KG1 (cell line): Measurements from ENCODE around the gene MMP21.

Source experiments
- DNase-seq: peaks from one replicate; lab custom pipeline; 2025; lab: John Stamatoyannopoulos, UW

MMP21 gene

GRCh38 chr10:125792342-125793300 lies 17.0 kb upstream of the MMP21 start:
- DNase-seq: no peak

- DNase-seq: no peak
Measured at GRCh38 chr10:125788156-125789034, 12.8 kb upstream of the MMP21 start.

- no peak for DNase-seq
Measured at GRCh38 chr10:125785791-125786190, 10.2 kb upstream of the MMP21 start.

GRCh38 chr10:125783957-125784356 lies 8.3 kb upstream of the MMP21 start:
- no peak for DNase-seq

GRCh38 chr10:125783408-125783807 lies 7.8 kb upstream of the MMP21 start:
- DNase-seq: no peak

GRCh38 chr10:125782616-125783015 lies 7.0 kb upstream of the MMP21 start:
- no peak for DNase-seq

GRCh38 chr10:125782054-125782453 lies 6.4 kb upstream of the MMP21 start:
- DNase-seq: no peak

- DNase-seq: no peak
Measured at GRCh38 chr10:125781374-125781773, 5.8 kb upstream of the MMP21 start.

GRCh38 chr10:125779403-125780327 lies 4.0 kb upstream of the MMP21 start:
- DNase-seq: no peak

- no peak for DNase-seq
Measured at GRCh38 chr10:125778556-125778955, 2.9 kb upstream of the MMP21 start.

- DNase-seq: no peak
Measured at GRCh38 chr10:125777806-125778205, 2.2 kb upstream of the MMP21 start.

GRCh38 chr10:125774581-125775191 lies 935 bp downstream of the MMP21 start:
- DNase-seq: no peak

GRCh38 chr10:125773687-125774543 lies 1.7 kb downstream of the MMP21 start:
- no peak for DNase-seq

- no peak for DNase-seq
Measured at GRCh38 chr10:125772864-125773180, 2.8 kb downstream of the MMP21 start.

GRCh38 chr10:125772112-125772863 lies 3.3 kb downstream of the MMP21 start:
- no peak for DNase-seq

- no peak for DNase-seq
Measured at GRCh38 chr10:125770844-125771243, 4.8 kb downstream of the MMP21 start.

GRCh38 chr10:125769175-125769574 lies 6.4 kb downstream of the MMP21 start:
- no peak for DNase-seq

GRCh38 chr10:125768219-125768855 lies 7.3 kb downstream of the MMP21 start:
- DNase-seq: no peak

- DNase-seq: no peak
Measured at GRCh38 chr10:125766511-125766910, 9.1 kb downstream of the MMP21 start.
